GM21723 (cell line): Measurements from ENCODE around the gene MFRP.

ENCODE experiments used
- ATAC-seq: cut with Tn5 transposase; IDR thresholded peaks from one replicate; pipeline ENCODE4 v1.9.1; 2021; ENCODE audit warnings: mild to moderate bottlenecking, moderate library complexity; ENCODE audit not compliant: unreplicated experiment

MFRP gene

DNA sequence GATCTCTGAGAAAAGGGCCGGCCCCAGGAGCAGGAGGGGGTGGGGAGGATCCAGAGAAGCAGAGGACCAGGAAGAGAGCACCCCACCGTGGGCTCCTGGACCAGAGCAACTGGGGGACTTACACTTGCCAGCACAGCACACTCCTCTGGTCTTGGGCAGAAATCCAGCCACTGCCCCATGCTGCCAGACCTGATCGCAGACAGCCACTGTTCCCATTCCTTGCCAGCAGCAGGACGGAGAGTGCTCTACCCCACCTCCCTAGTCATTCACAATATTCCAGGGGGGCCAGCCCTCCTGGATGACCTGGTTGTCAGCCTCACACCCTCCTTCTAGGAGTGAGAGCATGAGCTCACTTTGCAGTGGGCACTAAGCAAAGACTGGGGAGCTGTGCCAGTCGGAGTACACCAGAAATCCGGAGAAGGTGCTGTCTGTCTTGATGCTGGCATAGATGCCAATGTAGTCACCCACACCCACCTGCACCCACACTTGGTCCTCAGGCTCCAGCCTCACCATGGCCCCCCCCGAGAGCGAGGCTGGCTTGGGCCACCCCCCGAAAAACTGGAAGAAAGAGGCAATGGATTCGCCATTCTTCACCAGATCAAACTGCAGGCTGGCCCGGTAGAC is 7.4 kb downstream of the MFRP start:
- ATAC-seq = no peak

DNA sequence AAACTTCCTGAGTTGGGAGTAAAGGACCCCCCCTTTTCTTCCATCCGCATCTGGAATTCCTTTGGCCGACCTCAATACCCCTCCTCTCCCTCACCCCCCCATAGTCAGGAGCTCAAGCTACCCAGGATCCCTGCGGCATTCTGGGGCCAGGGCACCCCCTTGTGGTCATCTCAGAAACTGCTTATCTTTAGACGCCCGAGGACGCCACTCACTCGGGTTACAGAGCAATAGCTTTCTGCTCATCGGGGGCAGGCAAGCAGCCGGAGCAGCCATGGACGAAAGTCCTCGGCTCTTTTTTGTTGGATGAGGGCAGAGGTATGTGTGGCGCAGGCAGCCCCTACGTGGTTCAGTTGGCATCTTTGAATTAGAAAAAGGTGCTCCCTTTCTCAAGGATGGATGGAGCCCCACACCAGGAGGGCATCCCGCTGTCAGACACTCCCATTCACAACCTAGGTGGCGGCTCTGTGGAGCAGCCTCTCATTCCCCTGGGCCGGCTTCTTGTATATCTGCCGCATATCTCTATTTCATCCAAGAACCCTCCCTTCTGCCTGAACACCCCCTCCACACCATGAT is 8.1 kb downstream of the MFRP start:
- peak; percentile 42 for ATAC-seq

DNA sequence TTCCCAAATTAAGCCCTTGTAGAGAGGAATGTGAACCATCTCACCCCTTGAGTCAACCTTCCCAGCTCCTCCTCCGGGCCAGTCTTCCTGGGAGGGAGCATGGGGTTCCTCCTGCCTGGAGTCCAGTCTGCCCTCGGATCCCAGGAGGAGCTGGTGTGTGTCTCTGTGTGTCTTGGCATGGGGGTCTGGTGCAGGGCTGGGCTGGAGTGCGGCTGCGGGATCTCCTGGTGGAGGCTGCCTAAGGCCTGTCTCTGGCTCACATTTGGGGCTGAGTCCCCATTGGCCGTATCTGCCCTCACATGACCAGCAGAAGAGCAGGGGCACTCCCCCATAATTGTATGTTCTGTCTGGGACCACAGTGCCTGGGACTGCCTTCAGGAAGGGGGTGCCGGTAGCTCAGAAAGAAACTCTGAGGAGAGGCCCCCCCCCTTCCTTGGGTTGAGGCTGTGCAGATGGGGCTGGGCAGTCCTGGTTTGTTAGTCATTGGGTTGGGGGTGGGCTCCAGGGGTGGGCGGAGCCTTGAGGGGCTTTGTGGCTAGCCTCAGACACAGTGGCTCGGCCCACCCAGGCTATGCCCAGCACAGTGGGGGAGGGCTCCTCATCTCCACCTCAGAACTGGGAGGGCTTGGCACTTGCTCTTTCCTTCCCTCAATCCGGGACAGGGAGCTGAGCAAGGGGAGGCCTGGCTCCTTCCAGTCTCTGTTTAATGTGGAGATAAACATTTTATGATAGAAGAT is 8.8 kb downstream of the MFRP start:
- no peak for ATAC-seq

DNA sequence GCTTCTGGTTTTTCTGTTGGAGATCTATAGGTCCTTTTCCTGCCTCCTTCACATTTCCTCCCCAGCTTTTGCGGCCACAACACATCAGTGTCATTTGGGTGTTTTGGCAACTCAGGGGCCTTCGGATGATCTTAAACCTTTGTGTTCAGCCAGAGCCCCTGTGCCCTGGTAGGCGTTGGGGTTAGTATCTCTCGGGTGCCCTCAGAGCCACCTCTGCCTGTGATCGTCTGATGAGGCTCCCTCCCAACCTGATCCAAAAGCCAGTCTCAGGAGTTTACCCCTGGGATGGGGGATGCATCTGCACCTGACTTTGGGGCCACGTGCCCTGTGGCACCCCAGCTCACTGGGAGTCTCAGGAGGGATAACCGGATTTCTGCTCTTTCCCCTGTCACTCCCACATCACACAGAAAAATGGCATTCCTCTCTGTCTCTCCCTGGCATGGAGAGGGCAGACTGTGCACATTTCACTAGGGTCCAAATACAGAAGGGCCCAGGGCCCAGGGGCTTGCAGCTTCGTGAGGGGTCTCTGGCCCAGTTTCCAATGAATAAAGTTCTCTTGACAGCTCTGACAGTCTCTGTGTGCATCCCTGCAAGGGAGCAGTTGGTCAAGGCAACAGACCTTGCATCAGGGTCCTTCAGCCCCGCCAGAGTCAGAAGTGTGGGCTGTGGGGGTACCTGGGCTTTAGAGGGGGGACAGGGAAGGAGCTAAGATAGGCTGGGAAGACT is 9.6 kb downstream of the MFRP start:
- no peak for ATAC-seq

DNA sequence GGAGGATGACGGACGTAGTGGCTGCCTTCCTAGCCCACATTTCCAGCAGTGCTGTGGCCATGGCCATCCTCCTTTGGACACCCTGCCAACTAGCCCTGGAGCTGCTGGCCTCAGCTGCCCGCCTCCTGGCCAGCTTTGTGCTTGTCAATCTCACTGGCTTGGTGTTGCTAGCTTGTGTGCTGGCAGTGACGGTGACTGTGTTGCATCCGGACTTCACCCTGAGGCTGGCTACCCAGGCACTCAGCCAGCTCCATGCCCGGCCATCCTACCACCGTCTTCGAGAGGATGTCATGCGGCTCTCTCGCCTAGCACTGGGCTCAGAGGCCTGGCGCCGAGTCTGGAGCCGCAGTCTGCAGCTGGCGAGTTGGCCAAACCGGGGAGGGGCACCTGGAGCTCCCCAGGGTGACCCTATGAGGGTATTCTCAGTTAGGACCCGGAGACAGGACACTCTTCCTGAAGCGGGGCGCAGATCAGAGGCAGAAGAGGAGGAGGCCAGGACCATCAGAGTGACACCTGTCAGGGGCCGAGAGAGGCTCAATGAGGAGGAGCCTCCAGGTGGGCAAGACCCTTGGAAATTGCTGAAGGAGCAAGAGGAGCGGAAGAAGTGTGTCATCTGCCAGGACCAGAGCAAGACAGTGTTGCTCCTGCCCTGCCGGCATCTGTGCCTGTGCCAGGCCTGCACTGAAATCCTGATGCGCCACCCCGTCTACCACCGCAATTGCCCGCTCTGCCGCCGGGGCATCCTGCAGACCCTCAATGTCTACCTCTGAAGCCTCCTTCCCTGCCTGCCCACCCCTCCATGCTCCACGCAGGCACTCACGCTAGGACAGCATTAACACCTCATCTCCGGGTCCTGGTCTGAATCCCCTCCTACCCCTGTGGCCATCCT is 10.6 kb downstream of the MFRP start:
- no peak for ATAC-seq

DNA sequence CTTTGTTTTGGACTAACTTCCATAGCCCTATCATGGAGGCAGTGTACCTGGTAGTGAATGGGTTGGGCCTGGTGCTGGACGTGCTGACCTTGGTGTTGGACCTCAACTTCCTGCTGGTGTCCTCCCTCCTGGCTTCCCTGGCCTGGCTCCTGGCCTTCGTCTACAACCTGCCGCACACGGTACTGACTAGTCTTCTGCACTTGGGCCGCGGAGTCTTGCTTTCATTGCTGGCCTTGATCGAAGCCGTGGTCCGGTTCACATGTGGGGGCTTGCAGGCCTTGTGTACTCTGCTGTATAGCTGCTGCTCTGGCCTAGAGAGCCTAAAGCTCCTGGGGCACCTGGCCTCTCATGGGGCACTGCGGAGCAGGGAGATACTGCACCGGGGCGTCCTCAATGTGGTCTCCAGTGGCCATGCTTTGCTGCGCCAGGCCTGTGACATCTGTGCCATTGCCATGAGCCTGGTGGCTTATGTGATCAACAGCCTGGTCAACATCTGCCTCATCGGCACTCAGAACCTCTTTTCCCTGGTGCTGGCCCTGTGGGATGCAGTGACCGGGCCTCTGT is 11.3 kb downstream of the MFRP start:
- no peak for ATAC-seq

DNA sequence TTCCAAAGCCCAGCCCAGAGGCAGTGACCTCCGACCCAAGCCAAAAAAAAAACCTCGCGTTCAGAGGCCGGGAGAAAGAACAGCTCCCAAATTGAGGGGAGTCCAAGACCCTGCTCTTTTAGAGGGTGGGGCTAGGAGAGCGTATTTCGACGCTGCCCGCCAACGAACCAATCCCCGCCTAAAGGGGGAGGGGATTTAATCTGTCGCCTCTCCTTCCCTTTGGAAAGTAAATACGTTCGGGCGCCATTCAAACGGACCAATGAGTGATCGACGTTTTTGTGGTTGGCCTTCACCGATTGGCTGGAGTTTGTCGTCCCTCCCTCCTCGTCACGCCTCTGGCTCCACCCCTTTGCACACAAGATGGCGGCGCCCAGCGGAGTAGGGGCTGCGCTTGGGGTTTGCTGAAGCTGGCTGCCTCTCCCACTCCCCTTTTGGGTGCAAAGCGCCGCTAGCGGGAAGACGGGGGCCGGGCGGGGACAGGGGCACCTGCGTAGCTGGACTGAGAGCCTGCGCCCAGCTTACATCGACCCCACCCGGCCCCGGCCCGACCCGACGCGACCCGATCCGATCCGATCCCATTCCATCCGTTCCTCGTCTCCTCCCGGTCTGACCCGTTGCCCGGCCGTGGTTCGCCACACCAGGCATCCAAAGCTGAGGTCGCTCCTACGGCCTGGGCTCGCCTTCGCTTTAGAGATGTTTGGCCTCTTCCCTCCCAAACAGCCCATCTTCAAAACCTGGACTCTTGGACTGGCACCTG is 12.2 kb downstream of the MFRP start, which contains the start of gene RNF26:
Gene RNF26, plus strand, starts transcription at position 354 of the 757 bp plus-strand sequence. CDS start 596 bp downstream, outside the sequence.
- ATAC-seq = peak; percentile 87

DNA sequence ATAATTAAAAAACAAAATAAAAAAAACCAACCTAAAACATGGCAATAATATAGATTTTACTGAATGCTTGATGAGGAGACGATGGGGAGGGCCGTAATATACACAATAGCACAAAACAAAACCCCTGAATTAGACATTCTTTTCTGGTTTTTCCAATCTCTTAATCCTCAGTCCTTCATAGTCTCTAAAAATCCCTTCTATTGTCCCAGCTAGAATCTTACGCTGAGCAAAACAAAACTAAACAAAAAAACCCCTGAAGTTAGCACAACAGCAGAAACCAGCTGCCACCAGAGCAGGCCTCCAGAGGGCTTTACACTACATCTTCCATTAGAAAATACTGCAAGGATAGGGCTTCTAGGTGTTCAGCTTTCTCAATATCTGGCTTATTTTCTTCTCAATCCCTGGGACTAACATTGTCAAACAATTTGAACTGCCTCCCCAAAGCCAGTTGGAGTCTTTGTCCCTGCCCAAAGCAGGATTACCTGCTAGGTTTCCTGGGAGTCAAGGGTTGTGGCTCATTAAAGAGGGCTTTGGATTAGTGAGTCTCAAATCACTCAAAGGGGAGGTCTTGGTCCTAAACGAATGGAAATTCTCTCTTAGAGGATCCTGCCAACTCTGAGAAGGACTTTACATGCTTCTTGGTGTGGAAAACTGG is 14.3 kb downstream of the MFRP start:
- ATAC-seq = no peak

DNA sequence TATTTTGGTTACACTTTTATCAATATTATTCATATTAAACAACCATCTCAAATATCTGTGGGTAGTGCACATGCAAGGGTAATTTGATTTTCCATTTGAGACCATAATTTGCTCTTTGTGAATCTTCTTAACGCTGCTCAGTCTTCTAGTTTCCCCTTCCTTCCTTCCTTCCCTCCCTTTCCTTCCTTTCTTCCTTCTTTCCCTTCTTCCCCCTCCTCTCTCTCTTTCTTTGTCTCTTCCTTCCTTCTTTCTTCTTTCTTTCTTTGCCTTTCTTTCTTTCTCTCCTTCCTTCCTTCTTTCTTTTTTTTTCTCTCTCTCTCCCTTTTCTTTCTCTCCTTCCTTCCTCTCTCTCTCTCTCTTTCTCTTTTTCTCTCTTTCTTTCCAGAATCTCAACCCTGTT is 16.3 kb downstream of the MFRP start:
- no peak for ATAC-seq

DNA sequence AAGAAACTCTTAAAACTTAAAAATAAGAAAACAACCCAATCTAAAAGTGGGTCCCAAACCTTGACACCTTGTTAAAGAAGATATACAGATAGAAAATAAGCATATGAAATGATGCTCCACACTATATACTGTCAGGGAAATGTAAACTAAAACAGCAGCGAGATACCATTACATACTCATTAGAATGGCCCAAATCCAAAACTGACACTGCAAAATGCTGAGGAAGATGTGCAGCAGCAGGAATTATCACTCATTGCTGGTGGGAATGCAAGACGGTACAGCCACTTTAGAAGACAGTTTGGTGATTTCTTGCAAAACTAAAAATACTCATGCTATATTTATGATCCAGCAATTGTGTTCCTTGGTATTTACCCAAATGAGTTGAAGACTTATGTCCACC is 17.2 kb downstream of the MFRP start:
- ATAC-seq = no peak

DNA sequence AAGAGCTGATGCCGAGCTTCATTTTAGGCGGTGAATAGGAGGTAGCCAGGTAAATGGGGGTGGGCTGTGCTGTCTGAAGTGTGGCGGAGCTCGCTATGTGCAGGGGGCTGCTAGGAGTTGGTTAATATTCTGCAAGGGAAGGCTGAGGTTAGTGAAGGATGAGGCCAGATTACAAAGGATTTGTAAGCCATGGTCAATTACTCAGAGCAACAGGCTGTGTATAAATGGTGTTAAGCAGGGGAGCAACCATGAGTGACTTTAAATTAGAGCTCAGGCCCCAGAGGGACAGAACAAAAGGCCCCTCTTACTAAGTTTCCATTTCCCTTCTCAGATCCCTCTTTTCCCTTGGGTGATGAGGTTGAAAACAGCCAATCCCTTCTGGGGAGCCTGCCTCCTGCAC is 22.3 kb downstream of the MFRP start:
- ATAC-seq = no peak

DNA sequence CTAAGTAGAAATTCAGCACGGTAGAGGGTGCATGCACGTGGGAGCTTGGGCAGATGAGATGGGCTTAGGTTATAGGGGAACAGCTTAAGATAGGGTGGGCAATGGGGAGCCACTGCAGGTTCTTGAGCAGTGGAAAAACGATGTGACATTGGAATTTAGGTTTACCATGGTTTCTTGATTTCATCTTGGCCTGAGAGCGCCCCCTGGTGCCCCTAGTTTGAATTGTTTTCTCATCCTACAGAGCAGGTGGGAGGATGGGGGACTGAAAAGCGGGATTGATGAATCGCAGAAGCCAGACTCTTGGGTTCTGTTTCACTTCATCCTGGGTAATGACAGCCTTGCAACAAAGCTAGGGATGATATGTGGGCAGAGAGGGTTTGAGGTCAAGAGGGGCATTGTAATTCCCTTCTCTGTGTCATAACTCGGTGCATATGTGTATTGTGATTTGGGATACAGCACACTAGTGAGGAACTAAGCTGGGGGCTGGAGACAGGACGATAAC is 22.9 kb downstream of the MFRP start:
- ATAC-seq = no peak

DNA sequence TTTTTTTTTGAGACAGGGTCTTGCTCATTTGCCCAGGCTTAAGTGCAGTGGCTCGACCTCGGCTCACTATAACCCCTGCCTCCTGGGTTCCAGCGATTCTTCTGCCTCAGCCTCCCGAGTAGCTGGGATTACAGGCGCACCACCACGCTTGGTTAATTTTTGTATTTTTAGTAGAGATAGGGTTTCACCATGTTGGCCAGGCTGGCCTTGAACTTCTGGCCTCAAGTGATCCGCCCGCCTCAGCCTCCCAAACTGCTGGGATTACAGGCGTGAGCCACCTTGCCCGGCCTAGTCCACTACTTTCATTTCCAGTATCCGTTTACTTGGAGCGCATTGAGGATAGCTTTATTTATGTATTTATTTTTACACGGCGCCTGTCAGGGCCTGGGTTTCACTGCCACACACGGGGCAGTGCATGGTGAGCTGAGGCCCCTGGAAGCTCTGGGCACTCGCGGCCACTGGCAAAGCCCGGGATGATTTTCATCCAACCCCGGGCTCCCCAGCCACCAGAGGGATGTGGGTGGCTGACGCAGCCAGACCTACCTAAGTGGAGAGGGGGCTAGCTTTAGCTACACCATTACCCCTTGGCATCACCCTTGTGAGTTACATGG is 23.5 kb downstream of the MFRP start:
- no peak for ATAC-seq

DNA sequence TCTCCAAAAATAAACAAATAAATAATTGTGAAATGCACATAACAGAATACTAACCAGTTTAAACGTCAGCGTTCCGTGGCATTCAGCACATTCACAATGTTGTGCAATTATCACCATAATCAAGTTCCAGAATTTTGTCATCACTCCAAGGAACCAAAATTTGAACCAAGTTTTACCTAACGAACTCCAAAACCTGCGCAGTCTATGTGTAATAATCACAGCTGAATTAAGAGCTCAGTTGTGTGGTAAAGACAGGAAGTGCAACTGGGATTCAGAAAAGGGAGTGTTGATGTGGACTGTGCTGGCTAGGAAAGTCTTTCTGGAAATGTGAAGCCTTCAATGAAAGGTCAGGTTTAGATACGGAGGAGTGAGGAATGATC is 24.2 kb downstream of the MFRP start:
- no peak for ATAC-seq

DNA sequence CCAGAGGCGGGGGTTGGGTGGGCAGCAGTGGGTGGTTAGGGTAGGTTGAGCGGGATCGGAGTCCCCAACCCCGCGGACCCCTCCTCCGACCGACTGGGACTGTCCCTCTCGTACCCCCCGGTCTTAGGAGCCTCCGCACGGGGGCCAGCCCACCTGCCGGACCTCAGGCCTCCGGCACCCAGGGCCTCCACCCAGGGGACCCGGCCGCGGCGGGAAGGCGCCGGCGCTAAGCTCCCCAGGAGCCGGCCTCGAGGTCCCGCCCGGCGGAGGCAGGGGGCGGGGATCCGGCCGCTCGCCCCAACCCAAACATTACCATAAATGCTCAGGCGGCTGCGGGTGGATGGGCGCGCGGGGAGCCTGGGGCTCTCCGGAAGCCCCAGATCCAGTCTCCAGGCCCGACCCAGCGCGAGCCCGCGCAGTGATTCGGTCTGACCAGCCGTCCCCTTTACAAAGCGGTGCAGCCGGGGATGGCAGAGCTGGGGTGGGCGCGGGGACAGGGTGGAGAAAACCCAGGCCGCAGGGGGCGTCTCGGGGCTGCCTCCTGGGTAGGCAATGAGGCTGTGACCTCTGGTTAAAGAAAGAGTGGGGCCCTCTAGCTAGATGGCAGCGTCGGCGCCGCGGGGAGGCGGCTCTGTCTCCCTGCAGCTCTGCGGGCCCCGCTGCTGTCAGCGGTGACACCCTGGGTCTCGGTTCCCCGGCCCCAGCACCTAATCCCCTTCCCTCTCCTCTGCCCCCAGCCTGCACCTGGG is 25.6 kb downstream of the MFRP start:
- ATAC-seq = peak; percentile 53

DNA sequence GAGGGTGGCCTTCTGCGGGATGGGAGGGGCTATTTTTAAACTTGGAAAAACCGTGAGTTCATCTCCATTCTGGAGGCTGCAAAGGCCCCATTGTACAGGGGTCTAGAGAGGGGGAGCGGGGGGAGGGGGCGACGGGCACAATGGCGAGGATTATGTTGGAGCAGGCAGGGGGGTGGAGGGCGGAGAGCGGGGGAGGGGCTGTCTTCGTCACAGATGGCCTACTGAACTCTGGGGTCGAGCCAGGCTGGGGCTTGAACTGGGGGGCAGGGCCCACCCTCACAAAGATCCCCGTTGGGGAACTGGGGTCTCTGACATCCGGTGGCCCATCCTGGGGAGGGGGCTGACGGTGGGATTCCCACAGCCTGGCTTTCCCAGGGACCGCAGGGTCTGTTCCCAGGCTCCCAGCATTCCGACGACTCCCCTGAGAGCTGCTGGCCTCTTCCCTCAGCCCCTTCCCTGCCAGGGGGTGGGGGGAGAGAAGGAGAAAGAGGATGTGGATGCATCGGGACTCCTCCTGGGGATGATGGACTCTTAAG is 26.2 kb downstream of the MFRP start:
- ATAC-seq = no peak

DNA sequence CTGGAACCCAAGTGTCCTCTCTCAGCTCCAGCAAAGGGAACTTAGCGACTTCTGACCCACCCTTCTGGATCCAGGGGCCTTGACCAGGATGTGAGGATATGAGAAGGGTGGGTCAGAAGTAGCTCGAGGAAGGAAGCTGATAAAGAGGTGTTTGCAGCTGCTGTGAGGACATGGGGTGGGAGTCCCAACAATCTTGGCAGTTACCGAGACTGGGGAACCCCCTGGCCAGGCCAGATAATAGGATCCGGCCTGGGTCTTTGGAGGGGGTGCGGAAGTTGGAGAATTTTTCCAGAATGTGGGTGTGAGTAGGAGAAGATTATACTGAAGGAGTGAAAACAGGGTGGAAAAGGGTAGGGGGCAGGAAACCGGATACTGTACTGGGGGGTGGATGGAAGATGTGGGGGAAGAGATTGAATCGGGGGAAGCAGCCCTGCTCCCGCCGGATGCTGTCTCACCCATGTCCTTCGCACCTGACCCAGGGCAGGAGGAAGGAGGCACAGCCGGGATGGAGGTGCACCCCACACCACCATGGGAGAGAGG is 26.7 kb downstream of the MFRP start:
- no peak for ATAC-seq
